Stromal cell of bone marrow (primary cell): Measurements from ENCODE around the gene PCDHGA4.
"Not testable (repeated sequence)": the region's sequence is repeated elsewhere in the genome, so short reads cannot be mapped to it uniquely, and the experiment has no call there.

Experiments used
- DNase-seq: peaks from one replicate; pipeline ENCODE4 v3.0.0-alpha.2; 2012; ENCODE audit warnings: low read depth

Gene PCDHGA4

DNA sequence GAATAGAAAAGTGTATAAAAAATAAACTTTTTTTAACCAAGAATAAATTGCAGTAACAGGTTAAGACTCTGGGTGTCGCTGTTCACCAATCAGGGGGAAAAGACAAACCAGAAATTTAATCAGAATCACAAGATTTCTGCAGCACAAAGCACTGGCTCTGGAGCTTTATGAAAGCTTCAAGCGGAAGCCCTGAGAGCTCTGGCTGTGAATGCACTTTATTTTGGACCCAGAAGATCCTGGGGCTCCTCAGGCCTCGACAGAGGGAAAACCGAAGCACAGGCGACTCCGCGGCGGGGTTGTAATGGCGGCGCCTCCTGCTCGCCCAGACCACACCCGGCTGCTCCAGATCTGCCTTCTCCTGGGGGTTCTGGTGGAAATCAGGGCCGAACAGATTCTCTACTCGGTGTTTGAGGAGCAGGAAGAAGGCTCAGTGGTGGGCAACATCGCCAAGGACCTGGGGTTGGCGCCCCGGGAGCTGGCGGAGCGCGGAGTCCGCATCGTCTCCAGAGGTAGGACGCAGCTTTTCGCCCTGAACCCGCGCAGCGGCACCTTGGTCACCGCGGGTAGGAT, at the start of gene PCDHGA4:
Gene PCDHGA4 (plus strand): TSS at position 122 of the 570 bp plus-strand sequence. CDS start 87 bp downstream, at position 209.
- DNase-seq: no peak

- no peak for DNase-seq
These were observed 48.2 kb upstream of the PCDHGA4 start for GRCh38 chr5:141306630-141307029.

- no peak for DNase-seq
These were observed 41.1 kb upstream of the PCDHGA4 start for GRCh38 chr5:141313711-141314110.

GRCh38 chr5:141316963-141317362, 37.9 kb upstream of the PCDHGA4 start:
- not testable (repeated sequence) for DNase-seq

DNA sequence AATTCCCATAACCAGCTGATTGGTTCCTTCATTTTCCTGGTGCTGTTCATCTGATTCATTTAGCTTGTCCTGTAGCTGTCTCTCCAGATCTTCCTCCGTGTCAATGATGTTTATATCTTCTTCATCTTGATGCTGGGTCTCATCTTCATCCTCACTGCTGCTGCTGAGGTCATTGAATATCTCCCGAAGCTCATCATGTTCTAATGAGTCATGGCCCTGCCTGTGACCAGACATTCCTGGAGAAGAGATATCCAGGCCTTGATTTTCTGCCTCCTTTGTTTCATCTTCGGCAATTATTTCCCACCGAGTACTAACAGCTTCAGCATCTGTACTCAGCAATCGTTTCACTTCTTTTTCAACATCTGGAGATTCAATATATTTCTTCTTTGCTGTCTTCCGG, 35.6 kb upstream of the PCDHGA4 start:
- DNase-seq: no peak

DNA sequence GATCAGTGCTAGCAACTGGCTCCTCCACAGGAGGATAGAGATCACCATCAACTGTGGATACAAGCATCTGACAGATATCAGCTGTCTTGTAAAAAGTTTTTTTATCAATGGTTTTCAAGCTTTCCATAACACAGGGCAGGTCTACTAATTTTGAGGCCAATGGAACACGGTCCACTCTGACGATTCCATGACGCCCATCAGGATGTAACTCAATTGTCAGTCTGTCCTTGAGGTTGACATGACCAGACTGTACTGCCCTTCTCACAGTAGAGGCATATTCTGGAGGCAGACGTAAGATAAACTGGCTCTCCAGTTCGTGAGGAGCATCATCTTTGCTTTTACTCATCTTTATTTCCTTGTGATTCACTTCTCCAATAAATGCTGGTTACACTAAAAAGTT, 35.1 kb upstream of the PCDHGA4 start:
- DNase-seq: no peak

DNA sequence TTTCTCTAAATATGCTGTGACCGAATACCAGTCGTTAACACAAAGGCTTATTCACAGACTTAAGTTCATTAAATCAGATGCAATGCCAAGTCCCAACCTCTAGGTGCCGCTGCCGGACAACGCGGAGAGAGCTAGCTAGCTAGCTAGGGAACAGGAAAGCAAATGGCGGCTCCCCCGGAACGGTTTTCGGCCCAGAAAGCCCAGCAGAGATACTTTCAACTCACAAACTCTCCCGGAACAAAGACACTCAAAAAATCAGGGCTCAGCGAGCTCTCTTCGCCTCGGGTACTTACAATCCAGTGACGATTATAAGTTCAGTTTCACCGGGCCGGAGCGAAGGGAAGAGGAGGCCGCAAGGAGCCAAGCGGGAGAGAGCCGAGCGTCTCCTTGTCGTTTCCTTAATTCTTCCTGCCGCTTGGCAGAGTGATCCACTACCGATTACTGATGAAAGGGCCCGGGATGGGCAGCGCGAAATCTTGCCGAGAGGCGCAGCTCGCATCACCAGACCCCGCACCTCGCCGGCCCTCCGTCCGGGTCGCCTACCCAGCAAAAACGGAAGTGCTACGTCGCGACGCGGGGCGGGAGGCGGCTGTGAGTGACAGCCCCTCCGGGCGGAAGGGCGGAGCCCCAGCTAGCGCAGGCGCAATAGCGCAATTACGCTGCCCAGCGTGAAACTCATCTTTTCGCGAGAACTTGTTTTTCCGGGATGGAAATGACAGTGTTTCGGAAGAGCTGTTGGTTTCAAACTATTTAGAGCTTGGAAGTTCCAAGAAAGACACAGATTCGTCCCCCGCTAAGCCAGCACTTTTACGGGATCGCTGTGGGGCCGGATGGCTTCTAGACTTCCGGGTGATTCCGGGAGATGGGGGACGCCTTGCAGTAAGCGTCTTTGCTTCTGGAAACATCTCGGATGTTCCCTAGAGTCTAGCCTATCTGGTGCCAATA, 34.3 kb upstream of the PCDHGA4 start, which contains the start of gene TAF7:
Gene TAF7 (minus strand): TSS at position 560 of the 945 bp plus-strand sequence. CDS start 740 bp downstream, outside the sequence.
- peak; percentile 84 for DNase-seq

DNA sequence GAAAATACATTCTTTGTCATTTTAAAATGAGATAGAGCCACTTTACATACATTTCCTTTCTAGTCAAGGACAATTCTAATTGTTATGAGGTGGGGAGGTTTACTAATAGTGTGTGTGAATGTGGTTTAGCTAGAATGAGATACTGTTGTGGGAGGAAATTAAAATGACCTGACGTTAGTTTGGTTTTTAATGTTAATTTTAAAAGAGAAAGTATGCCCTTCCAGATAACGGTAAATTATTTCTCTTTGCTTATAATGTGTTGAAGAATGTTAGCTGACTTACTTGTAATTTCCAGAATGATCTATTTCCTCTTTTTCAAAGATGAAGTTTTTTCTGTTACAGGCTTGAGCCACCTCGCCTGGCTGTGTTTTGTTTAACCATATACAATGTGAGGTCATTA, 32.6 kb upstream of the PCDHGA4 start:
- DNase-seq: no peak

- DNase-seq: peak; percentile 62
These were observed 28.6 kb upstream of the PCDHGA4 start for GRCh38 chr5:141326088-141326854.

DNA sequence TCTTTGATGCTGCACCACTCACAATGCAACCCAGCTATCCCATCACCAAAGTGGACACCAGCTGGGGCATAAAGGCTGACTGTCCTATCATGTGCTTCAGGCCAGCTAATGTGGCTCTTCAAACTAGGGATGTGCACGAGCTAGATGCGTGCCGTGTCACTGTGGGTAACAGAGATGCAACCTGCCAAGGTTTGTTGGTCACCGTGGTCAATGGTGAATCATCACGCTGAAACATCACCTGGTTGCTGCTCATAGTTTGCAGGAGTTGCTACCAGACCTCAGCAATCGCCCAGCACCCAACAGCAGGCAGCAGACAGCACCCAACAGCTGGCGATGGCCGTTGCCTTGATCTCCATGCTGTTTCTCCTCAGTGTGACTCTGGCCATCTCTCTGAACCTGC, 26.6 kb upstream of the PCDHGA4 start:
- no peak for DNase-seq

DNA sequence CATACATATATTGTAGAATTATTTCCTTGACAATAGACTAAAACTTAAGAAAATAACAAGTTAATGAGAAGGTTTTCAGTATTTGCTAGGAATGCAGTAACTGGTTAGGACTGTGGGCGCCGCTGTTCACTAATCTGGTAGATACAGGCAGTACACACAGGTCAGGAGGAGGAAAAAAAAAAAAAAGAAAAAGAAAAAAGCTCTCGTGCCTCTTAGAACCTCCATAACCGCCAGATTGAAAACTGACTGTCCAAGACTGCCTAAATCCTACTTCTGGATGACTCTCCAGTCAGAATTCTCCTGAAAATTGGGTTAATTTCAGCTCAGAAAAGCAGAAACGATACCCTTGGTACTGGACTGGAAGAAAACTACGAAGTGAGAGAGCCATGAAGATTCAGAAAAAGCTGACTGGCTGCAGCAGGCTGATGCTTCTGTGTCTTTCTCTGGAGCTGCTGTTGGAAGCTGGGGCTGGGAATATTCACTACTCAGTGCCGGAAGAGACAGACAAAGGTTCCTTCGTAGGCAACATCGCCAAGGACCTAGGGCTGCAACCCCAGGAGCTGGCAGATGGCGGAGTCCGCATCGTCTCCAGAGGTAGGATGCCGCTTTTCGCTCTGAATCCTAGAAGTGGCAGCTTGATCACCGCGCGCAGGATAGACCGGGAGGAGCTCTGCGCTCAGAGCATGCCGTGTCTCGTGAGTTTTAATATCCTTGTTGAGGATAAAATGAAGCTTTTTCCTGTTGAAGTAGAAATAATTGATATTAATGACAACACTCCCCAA, 24.3 kb upstream of the PCDHGA4 start, which contains the start of gene PCDHGA1:
Gene PCDHGA1 (plus strand): TSS at position 216 of the 782 bp plus-strand sequence.
- DNase-seq: no peak

DNA sequence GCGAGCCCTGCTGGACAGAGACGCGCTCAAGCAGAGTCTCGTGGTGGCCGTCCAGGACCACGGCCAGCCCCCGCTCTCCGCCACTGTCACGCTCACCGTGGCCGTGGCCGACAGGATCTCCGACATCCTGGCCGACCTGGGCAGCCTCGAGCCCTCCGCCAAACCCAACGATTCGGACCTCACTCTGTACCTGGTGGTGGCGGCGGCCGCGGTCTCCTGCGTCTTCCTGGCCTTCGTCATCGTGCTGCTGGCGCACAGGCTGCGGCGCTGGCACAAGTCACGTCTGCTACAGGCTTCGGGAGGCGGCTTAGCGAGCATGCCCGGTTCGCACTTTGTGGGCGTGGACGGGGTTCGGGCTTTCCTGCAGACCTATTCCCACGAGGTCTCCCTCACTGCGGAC, 22.2 kb upstream of the PCDHGA4 start:
- not testable (repeated sequence) for DNase-seq

DNA sequence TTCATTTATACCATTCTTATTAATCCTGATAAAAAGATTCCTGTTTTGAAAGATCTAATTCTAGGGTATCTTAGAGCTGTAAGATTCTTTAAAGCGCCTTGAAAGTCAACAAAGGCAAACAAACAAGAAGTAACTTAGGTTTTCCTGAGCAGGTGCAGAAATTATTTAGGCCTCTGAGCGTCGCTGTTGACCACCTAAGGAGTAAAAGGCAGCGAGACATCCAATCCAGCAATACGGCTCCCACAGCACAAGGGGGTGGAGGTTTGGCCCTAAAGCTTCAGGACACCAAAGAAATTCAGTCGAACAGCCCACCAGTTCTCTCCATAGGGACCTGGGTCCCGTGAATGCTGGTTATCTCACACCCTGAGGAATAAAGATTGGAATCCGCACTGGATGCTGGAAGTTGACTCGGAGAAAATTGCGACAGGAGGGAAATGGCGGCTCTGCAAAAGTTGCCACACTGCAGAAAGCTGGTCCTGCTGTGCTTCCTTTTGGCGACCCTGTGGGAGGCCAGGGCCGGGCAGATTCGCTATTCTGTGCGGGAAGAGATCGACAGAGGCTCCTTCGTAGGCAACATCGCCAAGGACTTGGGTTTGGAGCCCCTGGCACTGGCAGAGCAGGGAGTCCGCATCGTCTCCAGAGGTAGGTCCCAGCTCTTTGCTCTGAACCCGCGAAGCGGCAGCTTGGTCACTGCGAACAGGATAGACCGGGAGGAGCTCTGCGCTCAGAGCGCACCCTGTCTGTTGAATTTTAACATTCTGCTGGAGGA, 16.1 kb upstream of the PCDHGA4 start, which contains the start of gene PCDHGA2:
Gene PCDHGA2 (plus strand): TSS at position 223 of the 769 bp plus-strand sequence.
- no peak for DNase-seq

GRCh38 chr5:141340781-141341354, 14.0 kb upstream of the PCDHGA4 start:
- not testable (repeated sequence) for DNase-seq

DNA sequence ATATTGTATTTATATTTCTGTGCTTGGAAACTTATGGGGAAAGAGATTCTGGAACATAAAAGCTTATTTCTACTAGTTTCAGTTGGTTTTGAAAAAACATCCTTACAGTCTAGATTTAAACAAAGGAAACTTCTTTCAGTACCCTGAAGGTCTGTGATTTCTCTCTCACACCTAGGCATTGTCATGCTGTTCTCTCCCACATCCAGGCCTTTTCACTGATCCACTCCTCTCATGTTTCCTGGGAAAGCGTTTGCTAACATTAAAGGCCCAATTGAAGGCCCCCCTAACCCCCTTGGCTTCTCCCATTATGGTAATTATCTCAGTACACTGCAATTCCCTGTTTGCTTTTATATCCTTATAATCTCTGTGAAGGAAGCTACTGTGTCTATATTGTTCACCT, 12.0 kb upstream of the PCDHGA4 start:
- DNase-seq: no peak

DNA sequence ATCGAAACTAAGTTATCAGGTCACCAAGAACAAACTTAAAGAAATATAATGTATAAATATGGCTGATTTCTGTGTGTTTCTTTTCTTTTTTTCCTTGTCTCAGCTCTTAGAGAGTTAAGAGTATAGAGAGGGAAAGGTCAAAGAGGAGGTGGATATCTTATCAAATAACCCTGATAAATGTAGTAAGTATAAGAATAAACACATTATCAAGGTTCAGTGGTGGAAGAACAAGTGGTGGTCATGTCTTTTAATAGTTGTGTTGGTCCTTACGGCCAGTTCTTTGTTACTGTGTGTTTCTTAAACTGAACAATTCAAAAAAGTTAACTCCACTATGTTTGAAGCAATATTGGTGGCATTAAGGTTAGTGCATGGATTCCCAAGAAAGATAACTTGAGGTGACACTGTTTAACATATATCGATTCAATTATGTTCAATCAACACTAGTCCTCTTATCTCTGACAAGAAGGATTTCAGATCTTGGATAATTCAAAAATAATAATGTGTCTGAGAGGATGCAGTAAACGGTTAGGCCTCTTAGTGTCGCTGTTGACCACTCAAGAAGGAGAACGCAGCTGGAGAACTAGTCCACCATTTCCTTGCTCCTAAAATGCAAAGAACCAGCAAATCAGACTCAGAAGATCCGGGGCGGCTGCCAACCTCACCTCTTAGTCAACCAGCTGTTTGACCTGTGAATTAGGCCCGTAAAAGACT, 11.4 kb upstream of the PCDHGA4 start, which contains the start of gene PCDHGA3:
Gene PCDHGA3 (plus strand): TSS at position 588 of the 711 bp plus-strand sequence. CDS start 205 bp downstream, outside the sequence.
- DNase-seq: no peak

DNA sequence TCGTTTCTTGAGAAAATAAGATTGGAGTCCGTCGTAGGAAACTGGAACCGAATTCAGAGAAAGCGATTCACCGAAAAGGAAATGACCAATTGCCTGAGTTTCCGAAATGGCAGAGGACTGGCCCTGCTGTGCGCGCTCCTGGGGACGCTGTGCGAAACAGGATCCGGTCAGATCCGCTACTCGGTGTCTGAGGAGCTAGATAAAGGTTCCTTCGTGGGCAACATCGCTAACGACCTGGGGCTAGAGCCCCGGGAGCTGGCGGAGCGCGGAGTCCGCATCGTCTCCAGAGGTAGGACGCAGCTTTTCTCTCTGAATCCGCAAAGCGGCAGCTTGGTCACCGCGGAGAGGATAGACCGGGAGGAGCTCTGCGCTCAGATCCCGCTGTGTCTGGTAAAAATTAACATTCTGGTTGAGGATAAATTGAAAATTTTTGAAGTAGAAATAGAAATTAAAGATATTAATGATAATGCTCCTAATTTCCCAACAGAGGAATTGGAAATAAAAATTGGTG, 10.8 kb upstream of the PCDHGA4 start:
- DNase-seq: no peak

GRCh38 chr5:141345327-141345726, 9.5 kb upstream of the PCDHGA4 start:
- no peak for DNase-seq

- not testable (repeated sequence) for DNase-seq
These were observed 8.8 kb upstream of the PCDHGA4 start for GRCh38 chr5:141346017-141346416.
